Stimulated activated CD8-positive, alpha-beta memory T cell treated with anti-CD3 and anti-CD28 coated beads, Interleukin-12 subunit alpha, Interleukin-12 subunit beta, amount 100 ng/mL, for 24 hours (primary cell): Measurements from ENCODE around the gene AHDC1.
"Not testable (repeated sequence)": the region's sequence is repeated elsewhere in the genome, so short reads cannot be mapped to it uniquely, and the experiment has no call there.

Experiments used
- DNase-seq: peaks from one replicate; pipeline ENCODE4 v3.0.0-alpha.2; 2020; ENCODE audit errors: extremely low read depth

AHDC1 gene

DNA sequence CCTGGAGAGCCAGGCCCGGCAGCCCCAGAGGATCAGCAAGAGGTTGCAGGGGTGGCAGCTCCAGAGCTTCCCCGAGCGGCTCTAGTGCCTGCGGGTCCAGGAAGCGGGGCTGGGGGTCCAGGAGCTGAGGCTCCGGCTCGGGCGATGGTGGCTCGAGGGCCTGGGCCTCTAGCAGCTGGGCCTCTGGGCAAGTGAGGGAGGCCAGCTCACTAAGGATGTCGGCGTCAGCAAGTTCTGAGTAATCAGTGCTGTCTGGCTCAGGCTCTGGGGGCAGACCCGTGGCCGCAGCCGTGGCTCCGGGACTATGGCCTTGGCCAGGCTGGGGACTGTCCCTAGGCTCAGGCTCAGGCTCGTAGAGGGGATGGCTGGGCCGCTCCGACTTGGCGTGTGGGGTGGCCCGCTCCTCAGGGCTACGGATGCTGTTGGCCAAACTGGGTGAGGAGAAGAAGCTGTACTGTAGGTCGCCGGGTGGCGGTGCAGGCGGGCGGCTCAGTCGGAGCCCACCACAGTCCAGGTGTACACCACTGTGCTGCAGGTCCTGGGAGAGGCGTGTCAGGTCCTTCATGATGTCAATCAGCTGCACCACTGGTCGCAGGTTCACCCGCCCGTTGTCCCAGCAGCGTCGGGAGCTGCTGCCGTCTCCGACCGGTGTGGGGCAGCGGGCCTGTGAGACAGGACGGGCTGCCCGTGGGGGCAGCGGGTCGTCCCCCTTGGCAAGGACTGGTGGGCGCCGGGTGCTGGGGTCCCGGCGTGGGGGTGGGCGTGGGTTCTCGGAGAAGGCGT lies 52.6 kb downstream of the AHDC1 start:
- no peak for DNase-seq

DNA sequence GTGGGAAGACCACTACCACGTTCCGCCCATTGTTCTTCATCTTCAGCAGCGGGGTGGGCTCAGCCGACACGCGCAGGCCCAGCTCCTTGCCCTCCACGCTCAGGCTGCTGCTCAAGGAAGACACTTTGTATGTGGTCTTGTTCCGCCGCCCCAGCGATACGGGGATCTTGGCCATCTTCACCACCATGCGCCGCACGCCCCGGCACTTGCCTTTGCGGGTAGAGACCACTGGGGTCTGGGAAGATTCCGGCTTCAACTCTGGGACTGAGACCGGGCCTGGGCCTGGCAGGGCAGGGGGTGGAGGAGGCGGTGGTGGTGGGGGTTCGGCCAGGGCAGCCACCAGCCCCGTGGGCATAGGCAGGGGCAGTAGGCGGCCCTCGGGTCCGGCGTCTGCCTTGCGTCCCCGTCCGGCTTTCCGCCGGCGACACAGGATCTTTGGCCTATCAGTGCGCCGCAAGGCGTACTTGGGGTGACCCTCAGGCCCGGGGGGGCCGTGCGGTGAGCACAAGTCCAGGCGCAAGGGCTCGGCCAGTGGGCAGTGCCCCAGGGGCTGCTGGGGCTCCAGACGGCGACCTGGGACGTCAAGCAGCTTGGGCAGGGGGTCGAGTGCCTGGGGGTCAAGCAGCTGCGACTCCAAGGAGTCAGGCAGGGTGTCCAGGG lies 53.3 kb downstream of the AHDC1 start:
- no peak for DNase-seq

DNA sequence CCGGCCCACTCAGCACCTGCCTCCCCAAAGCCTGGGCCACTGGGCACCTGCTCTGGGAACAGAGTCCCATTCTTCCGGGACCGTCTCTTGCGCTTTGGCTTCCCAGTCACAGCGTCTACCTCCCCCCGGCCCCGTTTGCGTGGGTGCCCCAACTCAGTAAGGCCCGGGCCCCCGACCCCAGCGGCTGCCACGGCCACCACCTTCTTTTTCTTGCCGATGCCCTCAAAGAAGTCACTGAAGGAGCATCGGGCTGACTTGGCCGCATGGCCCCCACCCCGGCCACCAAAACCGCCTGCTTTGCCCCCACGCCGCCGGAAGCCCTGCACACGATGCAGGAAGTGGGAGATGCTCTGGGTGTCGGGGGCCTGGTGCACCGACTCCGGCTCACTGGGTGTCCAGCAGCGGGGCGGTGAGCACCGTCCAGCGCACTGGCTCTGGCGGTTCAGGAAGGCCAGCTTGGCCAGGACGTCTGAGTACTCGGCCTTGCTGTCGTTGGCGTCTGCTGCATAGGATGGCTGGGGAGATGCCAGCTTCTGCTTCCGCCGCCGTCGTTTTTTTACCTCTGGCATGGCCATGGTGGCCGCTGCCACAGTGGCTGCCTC lies 54.0 kb downstream of the AHDC1 start:
- DNase-seq: no peak

DNA sequence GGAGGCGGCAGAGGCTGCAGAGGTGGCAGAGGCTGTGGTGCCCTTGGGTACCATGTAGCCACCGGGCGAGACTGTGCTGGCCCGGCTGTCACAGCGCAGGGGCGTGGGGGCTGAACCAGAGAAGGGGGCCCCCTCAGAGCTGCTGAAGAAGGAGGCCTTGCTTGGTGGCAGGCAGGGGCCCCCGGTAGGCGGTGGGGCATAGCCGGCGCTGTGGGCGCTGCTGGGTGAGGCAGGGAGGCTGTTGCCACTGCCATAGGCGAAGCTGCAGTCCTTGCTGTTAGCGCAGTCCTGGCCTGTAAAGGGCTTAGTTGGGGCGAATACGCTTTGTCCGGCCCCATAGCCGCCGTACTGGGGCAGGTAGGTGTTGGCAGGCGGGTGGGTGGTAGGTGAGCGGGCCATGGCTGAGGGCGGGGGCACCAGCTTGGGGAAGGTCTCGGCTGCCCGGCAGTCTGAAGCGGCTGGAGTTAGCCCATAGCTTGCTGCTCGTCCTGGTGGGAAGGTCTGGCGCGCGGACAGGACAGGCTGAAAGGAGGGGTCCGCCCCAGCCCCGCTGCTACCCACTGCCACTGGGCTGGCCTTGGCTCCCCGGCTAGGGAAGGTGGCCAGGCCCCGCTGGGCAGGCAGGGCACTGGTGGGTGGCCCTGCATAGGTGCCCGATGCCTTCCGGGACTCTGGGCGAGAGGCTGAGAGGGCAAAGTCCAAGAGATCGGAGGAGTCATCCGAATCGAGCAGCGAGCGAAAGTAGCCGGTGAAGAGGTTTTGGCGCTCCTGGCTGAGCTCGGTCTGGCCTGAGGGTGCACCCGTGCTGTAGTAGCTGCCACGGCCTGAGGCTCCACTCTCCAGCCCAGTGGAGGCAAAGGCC lies 54.9 kb downstream of the AHDC1 start:
- no peak for DNase-seq

DNA sequence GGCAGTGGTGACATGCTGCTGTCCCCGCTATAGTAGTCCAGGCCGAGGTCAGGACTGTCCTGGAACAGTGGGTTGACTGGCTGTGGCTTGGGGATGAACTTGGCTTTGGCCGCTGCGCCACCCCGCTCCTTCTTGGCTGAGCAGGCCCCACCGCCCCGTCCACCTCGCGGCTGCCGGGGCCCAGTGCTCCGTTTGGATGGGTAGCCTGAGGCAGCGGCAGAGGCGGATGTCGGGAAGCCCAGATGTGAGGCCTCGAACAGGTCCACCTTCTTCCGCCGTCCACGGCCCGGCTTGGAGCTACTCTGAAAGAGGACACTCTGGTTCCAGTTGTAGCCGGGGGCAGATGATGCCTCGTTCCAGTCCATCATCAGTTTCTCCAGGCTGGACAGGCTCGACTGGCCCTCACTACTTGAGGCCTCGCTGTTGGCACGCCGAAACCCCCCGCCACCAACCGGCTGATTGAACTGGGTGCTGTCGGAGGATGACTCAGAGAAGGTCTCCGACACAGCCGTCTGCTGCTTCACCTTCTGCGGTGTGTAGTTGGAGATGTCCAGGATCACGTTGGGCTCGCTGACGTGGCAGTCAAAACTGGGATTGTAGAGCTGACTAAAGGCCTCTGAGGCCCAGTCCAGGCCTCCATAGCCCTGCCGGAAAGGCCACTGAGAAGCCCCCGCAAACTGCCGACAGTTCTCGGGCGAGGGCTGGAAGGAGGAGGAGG lies 55.6 kb downstream of the AHDC1 start:
- no peak for DNase-seq

DNA sequence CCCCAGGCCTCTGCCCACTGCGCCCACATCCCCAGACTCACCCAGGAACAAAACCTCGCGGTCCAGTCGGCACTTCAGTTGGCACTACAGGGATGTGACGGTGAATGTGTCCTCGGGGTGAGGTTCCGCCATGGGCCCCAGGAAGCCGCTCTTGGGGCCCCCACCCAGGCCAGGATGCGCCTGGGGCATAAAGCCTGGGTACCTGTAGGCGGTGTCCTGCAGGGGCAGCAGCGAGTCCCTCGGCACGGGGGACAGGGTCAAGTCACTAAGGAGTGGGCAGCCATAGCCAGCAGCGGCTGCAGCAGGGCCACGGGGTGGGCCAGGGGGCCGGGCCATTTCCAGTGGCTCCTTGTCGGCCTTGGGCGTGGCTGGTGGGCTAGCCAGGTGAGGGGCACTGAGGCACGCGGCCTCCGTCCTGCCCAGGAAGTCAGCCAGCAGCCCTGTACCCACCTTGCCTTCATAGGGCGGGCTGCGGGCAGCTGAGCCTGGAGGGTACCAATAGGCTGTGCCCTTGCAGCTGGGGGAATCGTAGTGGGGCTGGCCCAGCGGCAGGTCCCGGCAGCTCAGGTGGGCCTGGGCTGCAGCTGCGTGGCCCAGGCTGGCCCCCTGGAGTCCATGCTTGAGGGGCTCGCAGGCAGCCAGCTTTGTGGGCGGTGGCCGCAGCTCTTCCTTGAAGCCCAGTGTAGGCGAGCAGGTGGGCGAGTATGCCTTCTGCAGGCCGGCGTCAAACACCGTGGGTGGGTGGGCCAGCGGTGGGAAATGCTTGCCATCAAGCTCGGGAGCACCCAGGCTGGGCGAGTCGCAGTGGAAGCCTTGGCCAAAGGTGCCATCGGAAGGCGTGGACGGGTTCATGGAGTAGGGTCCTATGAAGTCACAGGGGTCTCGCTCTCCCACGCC lies 56.5 kb downstream of the AHDC1 start:
- no peak for DNase-seq

DNA sequence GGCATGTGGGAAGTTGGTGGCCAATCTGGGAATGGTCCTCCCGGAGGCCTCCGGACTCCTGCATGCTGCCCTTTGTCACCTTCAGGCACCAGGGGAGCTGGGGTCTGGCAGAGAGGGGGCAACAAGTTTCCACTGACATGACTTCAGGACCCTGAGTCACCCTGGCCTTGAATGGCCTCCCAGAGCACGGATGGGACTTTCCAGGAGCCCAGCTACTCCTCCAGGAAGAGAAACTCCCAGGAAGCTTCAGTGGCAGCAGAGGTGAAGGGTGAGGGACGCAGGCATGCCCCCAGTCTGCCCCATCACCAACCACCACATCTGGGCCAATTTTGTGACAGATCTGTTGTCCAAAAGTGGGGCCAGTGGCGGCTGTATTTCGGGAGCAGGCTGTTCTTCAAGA lies 58.1 kb downstream of the AHDC1 start:
- no peak for DNase-seq

DNA sequence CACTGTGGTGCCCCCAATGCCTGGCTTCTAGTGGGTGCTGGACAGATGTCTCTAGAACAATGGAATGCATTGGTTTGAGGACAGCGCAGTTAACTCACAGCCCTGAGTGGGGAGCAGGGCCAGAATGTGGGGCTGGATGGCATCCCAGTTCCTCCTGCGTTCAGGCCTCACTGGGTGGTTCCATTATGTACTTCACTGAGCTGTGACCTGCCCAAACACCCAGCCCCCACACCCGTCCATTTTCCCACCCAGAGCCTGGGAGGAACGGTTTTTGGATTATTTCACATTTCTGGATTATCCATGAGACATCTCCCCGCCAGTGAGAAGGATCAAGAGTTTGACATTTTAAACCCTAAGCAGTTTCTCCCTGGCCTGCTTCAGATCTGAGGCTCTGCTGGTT lies 58.7 kb downstream of the AHDC1 start:
- DNase-seq: no peak

DNA sequence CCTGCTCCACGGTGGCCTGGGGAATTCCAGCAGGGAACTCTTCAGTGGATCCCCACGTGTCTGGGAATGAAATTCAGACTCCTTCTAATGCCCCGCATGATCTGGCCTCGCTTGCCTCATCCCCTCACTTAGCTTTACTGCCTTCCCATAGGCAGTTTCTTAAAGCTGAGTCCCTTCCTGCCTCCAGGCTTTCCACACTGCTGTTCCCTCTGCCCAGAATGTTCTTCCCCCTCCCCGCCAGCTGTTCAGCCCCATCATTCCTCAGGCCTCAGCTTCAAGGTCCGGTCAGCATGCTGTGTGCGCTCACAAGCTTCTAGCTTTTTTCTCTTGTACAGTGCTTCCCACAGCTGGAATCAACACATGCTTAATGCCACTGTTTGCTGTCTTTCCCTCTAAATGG lies 59.1 kb downstream of the AHDC1 start:
- DNase-seq: no peak

DNA sequence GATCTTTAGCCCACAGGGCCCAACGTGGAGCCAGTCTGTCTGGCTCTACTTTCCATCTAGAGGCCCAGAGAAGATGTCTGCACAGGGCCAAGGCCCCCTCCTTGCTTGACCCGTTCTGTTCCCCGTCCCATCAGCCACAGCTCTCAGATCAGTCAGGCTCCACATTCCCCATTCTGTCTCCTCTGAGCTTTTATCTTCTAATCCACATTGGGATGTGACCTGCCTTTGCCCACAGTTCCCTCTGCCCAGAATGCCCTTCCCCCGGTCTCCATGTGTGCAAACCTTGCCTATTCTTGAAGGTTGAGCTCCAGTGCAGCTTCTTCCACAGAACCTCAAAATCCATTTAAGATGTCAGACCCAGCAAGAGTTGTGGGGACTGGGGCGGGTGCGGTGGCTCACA lies 60.7 kb downstream of the AHDC1 start:
- no peak for DNase-seq

DNA sequence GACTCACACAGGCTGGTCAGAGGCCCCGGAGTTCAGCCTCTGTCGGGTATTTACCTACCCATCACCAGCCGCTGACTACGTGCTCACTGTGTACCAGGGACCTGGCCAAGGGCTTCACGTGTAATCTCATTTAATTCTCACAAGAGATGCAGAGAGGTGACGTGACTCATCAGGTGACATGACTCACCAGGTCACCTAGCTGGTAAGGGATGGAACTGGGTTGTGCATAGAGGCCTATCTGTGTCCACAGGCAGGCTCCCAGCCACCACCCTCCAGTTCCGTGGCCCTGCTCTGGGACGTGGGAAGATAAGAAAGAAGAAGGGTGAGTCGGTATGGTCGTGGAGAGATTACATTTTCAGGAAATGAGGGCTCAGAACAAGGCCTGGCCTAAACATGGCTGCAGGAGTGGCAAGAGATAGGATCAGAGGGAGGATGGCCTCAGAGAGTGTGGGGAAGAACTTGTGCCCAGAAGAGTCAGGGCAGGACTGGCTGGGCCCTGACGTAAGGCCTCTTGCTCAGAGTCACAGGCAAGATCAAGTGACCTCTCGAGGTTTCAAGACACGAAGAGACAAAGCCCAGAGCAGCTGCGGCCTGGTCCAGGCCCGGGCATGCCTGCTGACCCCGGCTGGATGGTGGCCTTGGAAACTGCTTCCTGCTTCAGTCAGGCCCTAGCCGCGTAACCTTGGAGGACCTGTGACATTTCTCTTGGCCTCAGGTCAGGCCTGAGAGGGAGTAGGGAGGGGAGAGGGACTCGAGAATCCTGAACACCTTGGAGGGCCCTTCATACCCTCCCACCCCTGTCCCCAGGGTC lies 61.3 kb downstream of the AHDC1 start:
- DNase-seq: no peak

DNA sequence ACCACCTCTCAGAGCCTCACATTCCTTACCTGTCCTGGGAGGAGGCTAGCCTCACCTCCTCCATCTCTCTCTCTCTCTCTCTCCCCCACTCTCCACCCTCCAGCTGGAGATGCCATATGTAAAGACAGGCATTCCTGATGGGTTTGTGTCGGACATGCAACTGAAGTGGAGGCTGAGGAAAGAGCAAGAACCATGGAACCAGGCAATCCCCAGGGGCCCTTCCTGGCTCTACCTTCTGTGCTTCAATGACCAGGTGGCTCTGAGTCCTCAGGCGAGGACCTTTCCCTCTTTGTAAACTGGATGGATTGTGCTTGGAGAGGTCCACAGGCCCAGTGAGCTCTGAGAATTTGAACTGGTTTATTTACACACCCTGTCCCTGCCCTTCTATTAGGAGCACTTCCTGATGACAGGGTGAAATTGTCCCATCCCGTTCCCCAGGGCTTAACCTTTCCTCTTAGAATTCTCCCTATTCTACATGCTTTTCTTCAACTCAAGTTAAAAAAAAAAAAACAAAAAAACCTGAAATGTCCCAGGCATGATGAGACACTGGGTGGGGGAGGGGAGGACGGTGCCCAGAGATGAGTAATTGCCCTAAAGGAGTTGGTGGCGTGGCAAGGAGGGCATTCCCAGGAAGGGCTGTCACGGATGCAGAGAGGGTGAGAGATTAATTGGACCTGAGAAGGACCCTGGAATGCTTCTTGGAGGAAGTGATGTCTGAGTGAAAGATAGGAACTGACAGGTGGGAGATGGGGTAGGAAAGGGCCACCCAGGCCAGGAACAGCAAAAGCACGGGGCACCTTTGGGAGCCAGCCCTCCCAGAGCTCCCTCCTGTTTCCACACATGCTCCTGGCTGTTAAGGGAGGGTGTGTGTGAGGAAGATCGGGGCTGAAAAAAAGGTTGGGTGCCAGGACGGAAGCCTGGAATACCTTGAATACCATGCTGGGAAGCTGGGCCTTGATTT lies 63.8 kb downstream of the AHDC1 start:
- no peak for DNase-seq

DNA sequence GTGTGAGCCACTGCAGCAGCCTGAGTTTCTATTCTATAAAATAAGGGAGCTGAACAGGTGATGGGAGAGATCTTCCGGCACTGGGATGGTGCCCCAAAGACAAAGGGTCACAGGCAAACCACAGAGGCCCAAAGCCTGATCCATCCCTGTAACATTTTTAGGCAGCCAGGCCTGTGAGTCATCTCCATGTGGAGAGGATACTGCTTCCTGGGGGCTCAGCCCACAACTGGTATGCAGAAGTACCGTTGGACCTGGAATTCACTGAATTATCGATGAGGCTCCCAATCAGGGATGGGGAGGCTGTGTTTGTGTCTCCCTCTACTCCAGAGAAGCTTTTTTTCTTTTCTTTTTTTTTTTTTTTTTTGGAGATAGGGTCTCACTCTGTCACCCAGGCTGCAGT lies 65.2 kb downstream of the AHDC1 start:
- DNase-seq: no peak

DNA sequence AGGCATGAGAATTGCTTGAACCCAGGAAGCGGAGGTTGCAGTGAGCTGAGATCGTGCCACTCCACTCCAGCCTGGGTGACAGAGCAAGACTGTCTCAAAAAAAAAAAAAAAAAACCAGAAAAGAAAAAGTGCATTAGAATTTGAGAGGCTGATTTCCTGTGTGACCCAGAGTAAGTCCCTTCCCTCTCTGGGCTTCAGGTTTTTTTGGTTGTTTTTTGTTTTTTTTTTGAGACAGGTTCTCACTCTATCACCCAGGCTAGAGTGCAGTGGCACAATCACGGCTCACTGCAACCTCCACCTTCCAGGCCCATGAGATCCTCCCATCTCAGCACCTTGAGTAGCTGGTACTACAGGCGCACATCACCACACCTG lies 65.7 kb downstream of the AHDC1 start:
- not testable (repeated sequence) for DNase-seq

DNA sequence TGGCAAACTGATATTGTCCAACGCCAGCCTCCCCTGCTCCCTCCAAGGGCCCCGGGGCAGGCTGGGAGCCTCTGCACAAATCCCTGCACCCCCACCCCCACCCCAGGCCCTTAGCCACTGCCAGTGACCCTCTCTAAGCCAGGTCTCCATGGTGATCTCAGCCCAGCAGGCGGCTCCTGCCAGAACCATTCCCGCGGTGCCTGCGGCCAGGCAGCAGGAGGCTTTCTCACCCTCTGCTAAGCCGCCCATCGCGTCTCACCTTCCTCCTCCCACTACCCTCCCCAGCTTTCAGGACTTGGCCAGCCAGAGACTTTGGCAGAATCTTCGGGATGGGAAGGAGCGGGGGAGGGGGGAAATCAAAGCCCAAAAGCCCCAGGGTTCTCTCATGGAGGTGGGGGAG lies 67.2 kb downstream of the AHDC1 start:
- DNase-seq: no peak

DNA sequence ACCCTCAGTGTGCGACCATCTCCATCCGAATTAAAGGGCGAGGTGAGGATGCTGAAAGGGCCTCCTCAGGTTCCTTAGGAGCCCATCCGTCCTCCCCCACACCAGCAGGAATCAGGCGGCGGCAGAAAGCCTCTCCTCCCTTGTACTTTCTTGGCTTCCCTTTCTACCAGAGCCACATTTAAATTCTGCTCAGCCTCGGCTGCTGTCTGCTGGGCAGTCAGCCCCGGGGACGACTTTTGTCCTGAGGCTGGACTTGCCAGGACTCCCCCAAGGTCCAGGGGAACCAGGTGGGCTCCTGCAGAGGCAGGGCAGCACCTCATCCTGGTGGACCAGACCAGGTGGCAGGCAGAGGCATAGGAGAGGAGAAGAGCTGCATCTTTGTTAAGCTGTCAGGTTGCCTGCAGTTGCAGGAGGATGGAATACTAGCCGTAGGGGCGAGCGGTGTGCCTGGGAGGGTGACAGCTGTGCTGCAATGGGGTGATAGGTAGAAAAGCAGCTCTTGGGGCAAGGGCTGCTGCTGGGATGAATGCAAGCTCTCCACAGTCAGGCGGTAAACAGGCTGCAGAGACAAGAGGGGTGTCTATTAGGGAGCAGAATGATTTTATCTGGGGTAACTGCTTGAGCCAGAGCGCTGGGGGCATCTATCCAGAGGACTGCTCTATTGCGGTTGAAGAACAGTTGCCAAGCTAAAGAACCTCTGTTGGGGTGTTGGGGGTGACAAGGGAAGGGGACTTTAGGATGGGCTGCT lies 67.8 kb downstream of the AHDC1 start:
- DNase-seq: no peak

DNA sequence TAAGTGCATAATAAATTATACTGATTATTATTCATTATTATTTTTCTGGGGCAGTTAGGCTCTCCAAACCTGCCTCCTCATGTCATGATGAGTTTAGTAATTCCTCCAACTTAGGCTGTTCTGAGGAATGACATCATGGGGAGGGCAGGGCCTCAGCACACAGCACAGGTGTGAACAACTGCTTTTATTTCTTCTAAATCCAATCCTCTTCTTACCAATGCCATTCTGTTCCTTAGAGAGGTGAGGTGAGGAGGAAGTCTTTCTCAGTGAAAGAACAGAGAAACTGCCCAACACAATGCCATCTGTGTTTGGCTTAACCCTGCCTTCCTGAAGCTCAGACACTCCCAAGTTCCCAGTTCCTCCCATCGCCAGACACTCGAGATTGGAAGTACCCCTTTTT lies 68.6 kb downstream of the AHDC1 start:
- no peak for DNase-seq
